OCI-LY7 (cell line): Measurements from ENCODE around the gene PCDHGC4. TPM values are rescaled to one million over a fixed set of nuclear protein-coding genes. Genes with fewer than 3 reads are reported as not detected.
A peak's percentile ranks its signal among the peaks of the same experiment; 100 is the strongest.

Experiments used
- BruUV-seq: library from RNA; stranded (reverse); fragments of 400-500 nt; replicated peaks from 2 replicates; lab custom pipeline; 2021; lab: Mats Ljungman, UMichigan
- CTCF ChIA-PET: fragments of 300-600 bp; sonication (Branson Sonifier 250); formaldehyde crosslinking; loops from one replicate; lab custom pipeline; 2022; ENCODE audit warnings: antibody characterized with exemption; ENCODE audit not compliant: unreplicated experiment; lab: Charles Lee
- POLR2A ChIA-PET: fragments of 300-600 bp; sonication (Branson Sonifier 250); formaldehyde crosslinking; loops from one replicate; lab custom pipeline; 2022; ENCODE audit warnings: antibody characterized with exemption; lab: Charles Lee
- DNase-seq: peaks from one replicate; pipeline ENCODE4 v3.0.0-alpha.2; 2015; ENCODE audit warnings: low spot score
- H2AFZ ChIP-seq: fragments of 200-600 bp; sonication (generic), shearing (Covaris generic); 2 replicates; pipeline ENCODE4 v1.6.1; 2014; ENCODE audit warnings: mild to moderate bottlenecking, antibody characterized with exemption, low read length, moderate library complexity
- H3K27ac ChIP-seq: fragments of 200-600 bp; sonication (generic); 2 replicates; pipeline ENCODE4 v1.5.1; 2014; ENCODE audit warnings: mixed run types, low read depth, mild to moderate bottlenecking, moderate library complexity, low read length, inconsistent platforms; ENCODE audit not compliant: poor library complexity, severe bottlenecking
- H3K36me3 ChIP-seq: fragments of 200-600 bp; sonication (generic); 2 replicates; pipeline ENCODE4 v1.6.1; 2014; ENCODE audit warnings: mild to moderate bottlenecking, antibody characterized with exemption, low read length, moderate library complexity, mixed read lengths; ENCODE audit not compliant: insufficient read depth
- H3K4me1 ChIP-seq: fragments of 200-600 bp; sonication (generic); 2 replicates; pipeline ENCODE4 v1.5.1; 2014; ENCODE audit warnings: mild to moderate bottlenecking, low read length; ENCODE audit not compliant: insufficient read depth, poor library complexity, severe bottlenecking
- H3K4me2 ChIP-seq: fragments of 200-600 bp; sonication (generic); 2 replicates; pipeline ENCODE4 v1.6.1; 2014; ENCODE audit warnings: mild to moderate bottlenecking, low read length
- H3K4me3 ChIP-seq: fragments of 200-600 bp; sonication (generic); 2 replicates; pipeline ENCODE4 v1.5.1; 2014; ENCODE audit warnings: mild to moderate bottlenecking, low read depth, low read length; ENCODE audit not compliant: poor library complexity, severe bottlenecking
- H3K79me2 ChIP-seq: fragments of 200-600 bp; sonication (generic); 2 replicates; pipeline ENCODE4 v1.6.1; 2016; ENCODE audit warnings: low read depth, mild to moderate bottlenecking, low read length, moderate library complexity, mixed read lengths; ENCODE audit not compliant: insufficient read depth
- H3K9me2 ChIP-seq: fragments of 200-600 bp; sonication (generic); 2 replicates; pipeline ENCODE4 v1.6.1; 2016; ENCODE audit warnings: mild to moderate bottlenecking, low read length, mixed read lengths; ENCODE audit not compliant: insufficient read depth
- H3K9me3 ChIP-seq: fragments of 200-600 bp; sonication (generic); 2 replicates; pipeline ENCODE4 v1.6.1; 2014; ENCODE audit warnings: mild to moderate bottlenecking, mixed run types, low read length, mixed read lengths
- H4K20me1 ChIP-seq: fragments of 200-600 bp; sonication (generic); 2 replicates; pipeline ENCODE4 v1.6.1; 2014; ENCODE audit warnings: mild to moderate bottlenecking, antibody characterized with exemption, low read length, moderate library complexity, mixed read lengths; ENCODE audit not compliant: insufficient read depth
- CTCF ChIP-seq: fragments of 200-600 bp; sonication (generic); conservative IDR thresholded peaks from 2 replicates; pipeline ENCODE4 v1.5.1; 2014; ENCODE audit warnings: mild to moderate bottlenecking, antibody characterized with exemption, low read length, moderate library complexity, mixed read lengths
- EZH2phosphoT487 ChIP-seq: fragments of 200-600 bp; sonication (generic); IDR thresholded peaks from 2 replicates; pipeline ENCODE4 v1.6.1; 2018; ENCODE audit warnings: low read depth, borderline replicate concordance, mild to moderate bottlenecking, mixed run types, antibody characterized with exemption, low read length, moderate library complexity, mixed read lengths
- intact Hi-C: fragments of 100-400 bp; cut with micrococcal nuclease; formaldehyde crosslinking; loops from one replicate; pipeline ENCODE4 v1.10.0; 2022; ENCODE audit not compliant: unreplicated experiment
- total RNA-seq, 2 experiments: library from RNA; depleted of rRNA in 1 of 2; stranded (reverse); fragments of >200 nt in 1 of 2; shearing (Covaris generic) in 1 of 2; gene quantifications; 2 replicates each; pipeline ENCODE4 v1.2.3, GENCODE V29; 2014 to 2022

The PCDHGC4 gene
- total RNA-seq, 2 experiments from 2014 or later: 7.0 to 8.4 TPM

GRCh38 chr5:141476132-141476911 lies 8.5 kb upstream of the PCDHGC4 start:
- BruUV-seq: TSS peak; percentile 69
- H3K4me1 ChIP-seq: peaks cover 58% of the 10 kb centered on the region
- peak overlapping the region; percentile 84 for H3K4me2 ChIP-seq
- H2AFZ ChIP-seq: peak overlapping the region; percentile 97; the same call in 1 of the 2 replicates
- peak; percentile 43 for DNase-seq
- TF ChIP-seq EZH2phosphoT487 (no peak), CTCF (no peak)
- H3K9me3 ChIP-seq: no peaks in the 10 kb centered on the region
- H3K27ac ChIP-seq: peak overlapping the region; percentile 50
- peak overlapping the region; percentile 79 for H3K4me3 ChIP-seq
- peaks cover 22% of the 10 kb centered on the region; the same call in 1 of the 2 replicates for H3K36me3 ChIP-seq
- CTCF ChIA-PET: interaction anchor here (0.6 to 3.8 kb wide), 13 partner anchors 9 to 87 kb away, joined by 3 to 23 read pairs (median 5); partner anchors contain the start of gene PCDHGA12
- peaks cover 50% of the 10 kb centered on the region for H3K79me2 ChIP-seq
- POLR2A ChIA-PET: interaction anchor here (0.5 to 8.0 kb wide), 14 partner anchors 12 to 88 kb away, joined by 3 to 108 read pairs (median 6); no protein-coding TSS in a partner anchor
- intact Hi-C loops: loop anchor here (5.0 kb wide), 1 partner anchor 114 kb away; the partner anchor contains the start of gene PCDHGA5
- H3K9me2 ChIP-seq: no peaks in the 10 kb centered on the region
- no peaks in the 10 kb centered on the region for H4K20me1 ChIP-seq

DNA sequence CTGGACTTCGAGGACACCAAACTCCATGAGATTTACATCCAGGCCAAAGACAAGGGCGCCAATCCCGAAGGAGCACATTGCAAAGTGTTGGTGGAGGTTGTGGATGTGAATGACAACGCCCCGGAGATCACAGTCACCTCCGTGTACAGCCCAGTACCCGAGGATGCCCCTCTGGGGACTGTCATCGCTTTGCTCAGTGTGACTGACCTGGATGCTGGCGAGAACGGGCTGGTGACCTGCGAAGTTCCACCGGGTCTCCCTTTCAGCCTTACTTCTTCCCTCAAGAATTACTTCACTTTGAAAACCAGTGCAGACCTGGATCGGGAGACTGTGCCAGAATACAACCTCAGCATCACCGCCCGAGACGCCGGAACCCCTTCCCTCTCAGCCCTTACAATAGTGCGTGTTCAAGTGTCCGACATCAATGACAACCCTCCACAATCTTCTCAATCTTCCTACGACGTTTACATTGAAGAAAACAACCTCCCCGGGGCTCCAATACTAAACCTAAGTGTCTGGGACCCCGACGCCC lies 7.7 kb upstream of the PCDHGC4 start:
- no peaks in the 10 kb centered on the region for H3K9me3 ChIP-seq
- POLR2A ChIA-PET: interaction anchor here (0.7 to 8.0 kb wide), 12 partner anchors 13 to 159 kb away, joined by 3 to 108 read pairs (median 12); no protein-coding TSS in a partner anchor
- DNase-seq: no peak
- H3K4me2 ChIP-seq: peak overlapping the region; percentile 84
- intact Hi-C loops: loop anchor here (5.0 kb wide), 1 partner anchor 115 kb away; the partner anchor contains the start of gene PCDHGA5
- H3K4me1 ChIP-seq: peaks cover 65% of the 10 kb centered on the region
- H4K20me1 ChIP-seq: no peaks in the 10 kb centered on the region
- H3K27ac ChIP-seq: no peak overlapping the region
- peak overlapping the region; percentile 79 for H3K4me3 ChIP-seq
- peaks cover 57% of the 10 kb centered on the region for H3K79me2 ChIP-seq
- no peak overlapping the region for H2AFZ ChIP-seq
- TF ChIP-seq CTCF (no peak), EZH2phosphoT487 (no peak)
- no TSS peak for BruUV-seq
- no peaks in the 10 kb centered on the region for H3K9me2 ChIP-seq
- peaks cover 24% of the 10 kb centered on the region; the same call in 1 of the 2 replicates for H3K36me3 ChIP-seq
- CTCF ChIA-PET: interaction anchor here (0.9 to 3.8 kb wide), 8 partner anchors 8 to 86 kb away, joined by 3 to 23 read pairs (median 6); partner anchors contain the start of gene PCDHGA12
